Endodermal cell (in vitro differentiated cells): ENCODE results near the gene ARHGAP6. TPM values are rescaled to one million over a fixed set of nuclear protein-coding genes. Genes with fewer than 3 reads are reported as not detected.

Source experiments
- DNase-seq: peaks from one replicate; pipeline ENCODE4 v3.0.0-alpha.2; 2017
- H3K27ac ChIP-seq: 2 replicates; pipeline ENCODE4 v1.5.1; 2013; ENCODE audit warnings: mild to moderate bottlenecking, low read depth, low read length, moderate library complexity
- H3K27me3 ChIP-seq: 2 replicates; pipeline ENCODE4 v1.6.1; 2013; ENCODE audit warnings: mild to moderate bottlenecking, low read length, moderate library complexity; ENCODE audit not compliant: insufficient read depth, control insufficient read depth, poor library complexity, severe bottlenecking
- H3K36me3 ChIP-seq: 2 replicates; pipeline ENCODE4 v1.7.0; 2013; ENCODE audit warnings: mild to moderate bottlenecking, low read length, moderate library complexity; ENCODE audit not compliant: control insufficient read depth, insufficient read depth
- H3K4me1 ChIP-seq: one replicate; pipeline ENCODE4 v1.7.0; 2013; ENCODE audit warnings: low read length; ENCODE audit not compliant: control insufficient read depth, insufficient read depth
- H3K4me3 ChIP-seq: 2 replicates; pipeline ENCODE4 v1.5.1; 2013; ENCODE audit warnings: mild to moderate bottlenecking, low read length, moderate library complexity
- H3K9ac ChIP-seq: 2 replicates; pipeline ENCODE4 v1.6.1; 2013; ENCODE audit warnings: mild to moderate bottlenecking, low read length, moderate library complexity; ENCODE audit not compliant: poor library complexity, severe bottlenecking; ENCODE audit errors: extremely low read depth
- H3K9me3 ChIP-seq: 2 replicates; pipeline ENCODE4 v1.6.1; 2013; ENCODE audit warnings: mild to moderate bottlenecking, low read length, moderate library complexity; ENCODE audit not compliant: control insufficient read depth
- H3K27ac Mint-ChIP-seq: 2 replicates; pipeline ENCODE4 v1.8.0; 2020; ENCODE audit warnings: mixed read lengths
- H3K27me3 Mint-ChIP-seq: 2 replicates; pipeline ENCODE4 v1.8.0; 2021; ENCODE audit warnings: mild to moderate bottlenecking, mixed read lengths; ENCODE audit not compliant: insufficient read depth
- H3K36me3 Mint-ChIP-seq: 2 replicates; pipeline ENCODE4 v1.8.0; 2020; ENCODE audit warnings: low read depth, mixed read lengths
- H3K4me1 Mint-ChIP-seq: 2 replicates; pipeline ENCODE4 v1.8.0; 2020; ENCODE audit warnings: mixed read lengths
- H3K4me3 Mint-ChIP-seq: 2 replicates; pipeline ENCODE4 v1.8.0; 2020; ENCODE audit warnings: mild to moderate bottlenecking, moderate library complexity, mixed read lengths
- H3K9me3 Mint-ChIP-seq: 2 replicates; pipeline ENCODE4 v1.8.0; 2020; ENCODE audit warnings: mild to moderate bottlenecking, mixed read lengths
- CTCF ChIP-seq: fragments of 200-600 bp; sonication (generic); conservative IDR thresholded peaks from 2 replicates; pipeline ENCODE4 v1.5.0; 2021; ENCODE audit warnings: antibody characterized with exemption, mild to moderate bottlenecking
- WGBS, 2 experiments: methylation state at CpG; one replicate each; pipeline versions ENCODE4 v1.1.5 to v1.1.7; 2013; ENCODE audit warnings: missing lambda C conversion rate in 2 of 2, mixed read lengths in 1 of 2; ENCODE audit not compliant: insufficient coverage in 1 of 2, insufficient read length in 1 of 2; 5-methylcytosine and 5-hydroxymethylcytosine counted together
- total RNA-seq, 2 donors: library from RNA; stranded (reverse); fragmentation: NEBNext Ultra II Directional in 1 of 2; extraction: Animal tissue kit (Norgen Biotek cat#: 25700) in 1 of 2; gene quantifications; 2 replicates in 1 of 2; 3 replicates in 1 of 2; pipeline ENCODE4 v1.2.1, GENCODE V29; 2021

Gene ARHGAP6
- total RNA-seq, 2 donors from 2014 or later: 0.48 to 0.73 TPM

- Histone ChIP-seq H3K9ac (no peak overlapping the region), H3K4me3 (no peak overlapping the region), H3K27me3 (peaks cover 4% of the 10 kb centered on the region), H3K4me1 (no peaks in the 10 kb centered on the region), H3K9me3 (no peaks in the 10 kb centered on the region), H3K36me3 (no peaks in the 10 kb centered on the region), H3K27ac (no peak overlapping the region)
- Mint-ChIP-seq H3K27me3 (peaks cover 2% of the 10 kb centered on the region), H3K27ac (no peak overlapping the region), H3K36me3 (no peaks in the 10 kb centered on the region), H3K9me3 (peaks cover 51% of the 10 kb centered on the region), H3K4me3 (no peak overlapping the region), H3K4me1 (no peaks in the 10 kb centered on the region)
- 96 to 100% methylated on average over 2 to 3 of the region's 3 CpGs for WGBS, 2 experiments
- no peak for TF ChIP-seq CTCF
- no peak for DNase-seq
Measured at GRCh38 chrX:11698702-11699101, 33.0 kb upstream of the ARHGAP6 start.

DNA sequence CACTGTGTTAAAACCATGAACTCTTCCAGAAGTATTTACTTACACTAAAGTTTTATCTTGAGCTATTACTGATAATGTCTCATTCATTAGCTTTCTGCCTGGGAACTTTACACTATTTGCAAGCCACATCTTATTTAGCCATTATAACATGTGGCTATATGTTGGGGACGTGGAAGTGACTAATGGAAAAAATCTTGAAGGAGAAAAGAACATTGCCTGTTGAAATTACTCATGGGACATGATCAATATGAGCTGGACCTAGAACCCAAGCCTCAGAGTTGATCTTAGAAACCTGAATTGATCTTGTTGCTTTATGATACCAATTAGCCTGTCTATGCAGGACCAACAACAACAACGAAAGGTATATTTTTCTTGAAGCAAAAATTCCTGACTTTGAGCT is 22.5 kb upstream of the ARHGAP6 start:
- no peak for DNase-seq
- H3K27ac Mint-ChIP-seq: no peak overlapping the region
- Histone ChIP-seq H3K27me3 (no peaks in the 10 kb centered on the region), H3K9ac (no peak overlapping the region), H3K27ac (no peak overlapping the region), H3K4me1 (no peaks in the 10 kb centered on the region), H3K9me3 (no peaks in the 10 kb centered on the region), H3K36me3 (no peaks in the 10 kb centered on the region), H3K4me3 (no peak overlapping the region)
- 93% methylated on average over 2 of the region's 2 CpGs; no CpG with 5 or more reads in 1 of the 2 experiments for WGBS, 2 experiments
- H3K27me3 Mint-ChIP-seq: no peaks in the 10 kb centered on the region
- peaks cover 2% of the 10 kb centered on the region for H3K4me1 Mint-ChIP-seq
- no peak for TF ChIP-seq CTCF
- no peak overlapping the region for H3K4me3 Mint-ChIP-seq
- H3K36me3 Mint-ChIP-seq: no peaks in the 10 kb centered on the region
- peaks cover 40% of the 10 kb centered on the region for H3K9me3 Mint-ChIP-seq

DNA sequence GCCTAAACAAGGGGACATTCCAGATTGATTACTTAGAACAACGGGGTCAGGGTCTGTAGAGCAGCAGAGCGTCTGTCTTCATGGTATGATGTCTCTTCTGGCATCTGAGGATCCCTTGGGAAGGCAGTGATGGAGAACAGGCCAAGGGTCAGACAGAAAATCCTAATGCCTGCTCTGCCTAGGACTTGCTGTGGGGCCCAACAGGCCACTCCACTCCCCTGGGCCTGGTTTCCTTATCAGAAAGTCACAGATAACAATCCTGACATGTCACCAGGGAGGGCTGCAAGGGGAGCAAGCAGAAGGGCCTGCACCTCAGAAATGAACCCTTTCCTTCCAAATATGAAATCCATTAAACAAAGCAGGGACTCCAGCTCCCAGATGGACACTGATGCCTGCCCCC is 21.4 kb upstream of the ARHGAP6 start:
- Mint-ChIP-seq H3K4me3 (no peak overlapping the region), H3K9me3 (peaks cover 42% of the 10 kb centered on the region)
- H3K27ac ChIP-seq: no peak overlapping the region

More for the DNA sequence above, 21.4 kb upstream of the ARHGAP6 start:
- no peaks in the 10 kb centered on the region for H3K9me3 ChIP-seq
- 96% methylated on average over 2 of the region's 2 CpGs; no CpG with 5 or more reads in 1 of the 2 experiments for WGBS, 2 experiments
- Mint-ChIP-seq H3K27ac (no peak overlapping the region), H3K36me3 (no peaks in the 10 kb centered on the region), H3K27me3 (no peaks in the 10 kb centered on the region), H3K4me1 (peaks cover 2% of the 10 kb centered on the region)
- H3K4me3 ChIP-seq: no peak overlapping the region
- no peaks in the 10 kb centered on the region for H3K36me3 ChIP-seq
- no peak overlapping the region for H3K9ac ChIP-seq
- H3K27me3 ChIP-seq: no peaks in the 10 kb centered on the region
- no peak for TF ChIP-seq CTCF
- no peaks in the 10 kb centered on the region for H3K4me1 ChIP-seq
- no peak for DNase-seq
